ENCODE measurements around the gene LAMB4.

LAMB4 gene

GRCh38 chr7:108130261-108130660 is at the start of gene LAMB4:
LAMB4 (minus strand) TSS chr7:108130361; CDS start chr7:108123164, 7,197 bp downstream.
- no peak for DNase-seq (ENCODE audit: low read depth in 1 of 2, low spot score in 1 of 2)

- no peak for DNase-seq (ENCODE audit: low read depth in 1 of 2, low spot score in 1 of 2)
Observed at GRCh38 chr7:108178398-108178797, 48.2 kb upstream of the LAMB4 start.

- DNase-seq (ENCODE audit: low read depth in 1 of 2, low spot score in 1 of 2) = no peak
Observed at GRCh38 chr7:108171164-108171563, 41.0 kb upstream of the LAMB4 start.

GRCh38 chr7:108170251-108170650 is 40.1 kb upstream of the LAMB4 start:
- DNase-seq (ENCODE audit: low read depth in 1 of 2, low spot score in 1 of 2) = no peak

- DNase-seq (ENCODE audit: low read depth in 1 of 2, low spot score in 1 of 2) = no peak
Observed at GRCh38 chr7:108167460-108167859, 37.3 kb upstream of the LAMB4 start.

- DNase-seq (ENCODE audit: low read depth in 1 of 2, low spot score in 1 of 2) = no peak
Observed at GRCh38 chr7:108166687-108167086, 36.5 kb upstream of the LAMB4 start.

GRCh38 chr7:108165723-108166122 is 35.6 kb upstream of the LAMB4 start:
- no peak for DNase-seq (ENCODE audit: low read depth in 1 of 2, low spot score in 1 of 2)

- DNase-seq (ENCODE audit: low read depth in 1 of 2, low spot score in 1 of 2) = no peak
Observed at GRCh38 chr7:108164946-108165345, 34.8 kb upstream of the LAMB4 start.

GRCh38 chr7:108164342-108164741 is 34.2 kb upstream of the LAMB4 start:
- DNase-seq (ENCODE audit: low read depth in 1 of 2, low spot score in 1 of 2) = no peak

- DNase-seq (ENCODE audit: low read depth in 1 of 2, low spot score in 1 of 2) = no peak
Observed at GRCh38 chr7:108158776-108159175, 28.6 kb upstream of the LAMB4 start.

- no peak for DNase-seq (ENCODE audit: low read depth in 1 of 2, low spot score in 1 of 2)
Observed at GRCh38 chr7:108157606-108158335, 27.6 kb upstream of the LAMB4 start.

GRCh38 chr7:108156897-108157605 is 26.9 kb upstream of the LAMB4 start:
- no peak for DNase-seq (ENCODE audit: low read depth in 1 of 2, low spot score in 1 of 2)

GRCh38 chr7:108152198-108152597 is 22.0 kb upstream of the LAMB4 start:
- DNase-seq (ENCODE audit: low read depth in 1 of 2, low spot score in 1 of 2) = no peak

- DNase-seq (ENCODE audit: low read depth in 1 of 2, low spot score in 1 of 2) = no peak
Observed at GRCh38 chr7:108149908-108150307, 19.7 kb upstream of the LAMB4 start.

GRCh38 chr7:108149119-108149518 is 19.0 kb upstream of the LAMB4 start:
- DNase-seq (ENCODE audit: low read depth in 1 of 2, low spot score in 1 of 2) = no peak

- DNase-seq (ENCODE audit: low read depth in 1 of 2, low spot score in 1 of 2) = no peak
Observed at GRCh38 chr7:108147031-108147563, 16.9 kb upstream of the LAMB4 start.

- DNase-seq (ENCODE audit: low read depth in 1 of 2, low spot score in 1 of 2) = no peak
Observed at GRCh38 chr7:108146070-108146842, 16.1 kb upstream of the LAMB4 start.

GRCh38 chr7:108145401-108145800 is 15.2 kb upstream of the LAMB4 start:
- DNase-seq (ENCODE audit: low read depth in 1 of 2, low spot score in 1 of 2) = no peak

- DNase-seq (ENCODE audit: low read depth in 1 of 2, low spot score in 1 of 2) = no peak
Observed at GRCh38 chr7:108144931-108145330, 14.8 kb upstream of the LAMB4 start.

- no peak for DNase-seq (ENCODE audit: low read depth in 1 of 2, low spot score in 1 of 2)
Observed at GRCh38 chr7:108143658-108144420, 13.7 kb upstream of the LAMB4 start.
